Neural progenitor cell (in vitro differentiated cells): Measurements from ENCODE around the gene SLC17A7. TPM values are rescaled to one million over a fixed set of nuclear protein-coding genes. Genes with fewer than 3 reads are reported as not detected.

Experiments
- DNase-seq: peaks from one replicate; pipeline ENCODE4 v3.0.0-alpha.2; 2016; ENCODE audit warnings: low spot score
- H2AFZ ChIP-seq: fragments of 200-600 bp; sonication (generic); replicated peaks from 2 replicates; pipeline ENCODE4 v1.6.1; 2016; ENCODE audit warnings: antibody characterized with exemption
- H3F3A ChIP-seq: fragments of 200-600 bp; sonication (generic); 2 replicates; pipeline ENCODE4 v1.6.1; 2016; ENCODE audit warnings: antibody characterized with exemption, low read depth
- H3K27ac ChIP-seq: fragments of 200-600 bp; sonication (generic); 2 replicates; pipeline ENCODE4 v1.5.1; 2016; ENCODE audit warnings: mild to moderate bottlenecking
- H3K27me3 ChIP-seq: fragments of 200-600 bp; sonication (generic); 2 replicates; pipeline ENCODE4 v1.6.1; 2016; ENCODE audit warnings: mild to moderate bottlenecking, moderate library complexity
- H3K36me3 ChIP-seq: fragments of 200-600 bp; sonication (generic); 2 replicates; pipeline ENCODE4 v1.5.1; 2016
- H3K4me1 ChIP-seq: fragments of 200-600 bp; sonication (generic); 2 replicates; pipeline ENCODE4 v1.6.1; 2016; ENCODE audit warnings: mixed run types
- H3K4me2 ChIP-seq: fragments of 200-600 bp; sonication (generic); 2 replicates; pipeline ENCODE4 v1.6.1; 2016
- H3K4me3 ChIP-seq: fragments of 200-600 bp; sonication (generic); 2 replicates; pipeline ENCODE4 v1.5.1; 2016
- H3K79me2 ChIP-seq: fragments of 200-600 bp; sonication (generic); 2 replicates; pipeline ENCODE4 v1.6.1; 2016; ENCODE audit warnings: low read depth
- H3K9ac ChIP-seq: fragments of 200-600 bp; sonication (generic); 2 replicates; pipeline ENCODE4 v1.6.1; 2016
- H3K9me3 ChIP-seq: fragments of 200-600 bp; sonication (generic); 2 replicates; pipeline ENCODE4 v1.5.1; 2016; ENCODE audit warnings: low read depth
- H4K20me1 ChIP-seq: fragments of 200-600 bp; sonication (generic); 2 replicates; pipeline ENCODE4 v1.6.1; 2016; ENCODE audit warnings: low read depth
- H3K27ac Mint-ChIP-seq: 3 replicates; pipeline ENCODE4 v1.8.0; 2021; ENCODE audit warnings: mixed read lengths
- H3K27me3 Mint-ChIP-seq: 2 replicates; pipeline ENCODE4 v1.8.0; 2022; ENCODE audit warnings: low read depth, mild to moderate bottlenecking, inconsistent platforms, moderate library complexity, mixed read lengths; ENCODE audit not compliant: insufficient read depth
- H3K36me3 Mint-ChIP-seq: 3 replicates; pipeline ENCODE4 v1.8.0; 2021; ENCODE audit warnings: mixed read lengths
- H3K4me1 Mint-ChIP-seq: 3 replicates; pipeline ENCODE4 v1.8.0; 2021; ENCODE audit warnings: mixed read lengths
- H3K4me3 Mint-ChIP-seq: 3 replicates; pipeline ENCODE4 v1.8.0; 2021; ENCODE audit warnings: mild to moderate bottlenecking, moderate library complexity, mixed read lengths
- H3K9me3 Mint-ChIP-seq: 3 replicates; pipeline ENCODE4 v1.8.0; 2020; ENCODE audit warnings: mixed read lengths
- CTCF ChIP-seq: fragments of 200-600 bp; sonication (generic); IDR thresholded peaks from 2 replicates; pipeline ENCODE4 v1.5.1; 2017; ENCODE audit warnings: antibody characterized with exemption, mild to moderate bottlenecking
- EZH2 ChIP-seq: fragments of 200-600 bp; sonication (generic); IDR thresholded peaks from 2 replicates; pipeline ENCODE4 v1.6.1; 2017; ENCODE audit warnings: antibody characterized with exemption, mild to moderate bottlenecking, moderate library complexity
- EZH2phosphoT487 ChIP-seq: fragments of 200-600 bp; sonication (generic); IDR thresholded peaks from 2 replicates; pipeline ENCODE4 v1.6.1; 2017; ENCODE audit warnings: antibody characterized with exemption
- total RNA-seq: library from RNA; depleted of rRNA; stranded (reverse); fragments of >200 nt; gene quantifications from 2 replicates; pipeline ENCODE4 v1.2.3, GENCODE V29; 2015; ENCODE audit warnings: low replicate concordance

Gene SLC17A7
- total RNA-seq, 1 donor from 2014 or later, result 1.4 TPM

- Histone ChIP-seq H3K4me2 (no peak overlapping the region), H2AFZ (no peak overlapping the region), H3K27ac (no peak overlapping the region), H3K9me3 (no peaks in the 10 kb centered on the region), H4K20me1 (no peaks in the 10 kb centered on the region), H3K4me1 (peaks cover 10% of the 10 kb centered on the region), H3F3A (peaks cover 16% of the 10 kb centered on the region), H3K79me2 (no peaks in the 10 kb centered on the region), H3K9ac (no peak overlapping the region), H3K36me3 (no peaks in the 10 kb centered on the region), H3K4me3 (no peak overlapping the region), H3K27me3 (no peaks in the 10 kb centered on the region)
- TF ChIP-seq EZH2 (no peak), EZH2phosphoT487 (no peak), CTCF (no peak)
- Mint-ChIP-seq H3K36me3 (peaks cover 2% of the 10 kb centered on the region), H3K4me3 (peak overlapping the region; percentile 38), H3K4me1 (peaks cover 15% of the 10 kb centered on the region), H3K9me3 (peaks cover 3% of the 10 kb centered on the region), H3K27me3 (peaks cover 12% of the 10 kb centered on the region), H3K27ac (no peak overlapping the region)
- no peak for DNase-seq
These were observed 51.0 kb downstream of the SLC17A7 start for GRCh38 chr19:49390131-49390928.

- Histone ChIP-seq H3K36me3 (no peaks in the 10 kb centered on the region), H3K27ac (no peak overlapping the region), H3K27me3 (no peaks in the 10 kb centered on the region), H2AFZ (no peak overlapping the region), H3F3A (peaks cover 16% of the 10 kb centered on the region), H3K79me2 (no peaks in the 10 kb centered on the region), H3K9me3 (no peaks in the 10 kb centered on the region), H3K9ac (no peak overlapping the region), H4K20me1 (no peaks in the 10 kb centered on the region), H3K4me3 (no peak overlapping the region), H3K4me2 (no peak overlapping the region), H3K4me1 (peaks cover 5% of the 10 kb centered on the region)
- Mint-ChIP-seq H3K4me1 (peaks cover 8% of the 10 kb centered on the region), H3K27me3 (peaks cover 16% of the 10 kb centered on the region), H3K36me3 (peaks cover 2% of the 10 kb centered on the region), H3K4me3 (no peak overlapping the region), H3K27ac (no peak overlapping the region), H3K9me3 (peaks cover 3% of the 10 kb centered on the region)
- no peak for DNase-seq
- TF ChIP-seq EZH2 (no peak), EZH2phosphoT487 (no peak), CTCF (no peak)
These were observed 51.9 kb downstream of the SLC17A7 start for GRCh38 chr19:49389406-49389805.

GRCh38 chr19:49387936-49388372 is 53.4 kb downstream of the SLC17A7 start, which contains the start of gene KASH5:
Gene KASH5, plus strand, starts transcription at chr19:49388249. Its CDS starts 2,635 bp downstream, at chr19:49390884.
- H2AFZ ChIP-seq, result no peak within 1 kb of the TSS
- H3K27me3 ChIP-seq, result no peaks in the 10 kb centered on the region
- peaks cover 10% of the 10 kb centered on the region for H3K9me3 Mint-ChIP-seq
- H3K27me3 Mint-ChIP-seq, result peaks cover 14% of the 10 kb centered on the region
- H3K9ac ChIP-seq, result no peak within 1 kb of the TSS
- no peak within 1 kb of the TSS for H3K4me3 ChIP-seq
- no peaks in the 10 kb centered on the region for H3K4me1 ChIP-seq
- peak within 1 kb of the TSS; percentile 27 for H3K4me3 Mint-ChIP-seq
- TF ChIP-seq CTCF (no peak), EZH2 (no peak), EZH2phosphoT487 (no peak)
- no peak for DNase-seq
- peak within 1 kb of the TSS; percentile 43 for H3K27ac Mint-ChIP-seq
- H3K4me1 Mint-ChIP-seq, result peaks cover 4% of the 10 kb centered on the region
- H3K79me2 ChIP-seq, result no peaks in the 10 kb centered on the region
- peaks cover 2% of the 10 kb centered on the region for H3K36me3 Mint-ChIP-seq
- H3K9me3 ChIP-seq, result no peaks in the 10 kb centered on the region
- no peak within 1 kb of the TSS for H3K27ac ChIP-seq
- no peak within 1 kb of the TSS for H3K4me2 ChIP-seq
- H4K20me1 ChIP-seq, result no peaks in the 10 kb centered on the region
- peaks cover 16% of the 10 kb centered on the region for H3F3A ChIP-seq
- no peaks in the 10 kb centered on the region for H3K36me3 ChIP-seq
